GM06990 (cell line): ENCODE measurements around the gene CR1L.
A peak's percentile ranks its signal among the peaks of the same experiment; 100 is the strongest.

Experiments
- DNase-seq: peaks from one replicate; pipeline ENCODE4 v3.0.0-alpha.2; 2011; ENCODE audit not compliant: insufficient read length; ENCODE audit errors: extremely low read depth
- H3K27me3 ChIP-seq: replicated peaks from 2 replicates; pipeline ENCODE4 v1.6.0; 2011; ENCODE audit warnings: low read length; ENCODE audit not compliant: control insufficient read depth, insufficient read depth
- H3K36me3 ChIP-seq: 2 replicates; pipeline ENCODE4 v1.5.1; 2011; ENCODE audit warnings: low read length; ENCODE audit not compliant: control insufficient read depth, insufficient read depth
- H3K4me3 ChIP-seq: replicated peaks from 2 replicates; pipeline ENCODE4 v1.5.1; 2011; ENCODE audit warnings: low read depth, mild to moderate bottlenecking, control low read depth, low read length
- TF ChIP-seq, protein P1 (sequence below): IDR thresholded peaks from 2 replicates; pipeline ENCODE4 v1.5.1; 2011; ENCODE audit warnings: low read length, control low read depth, mild to moderate bottlenecking, inconsistent platforms; ENCODE audit not compliant: insufficient read depth, poor library complexity, severe bottlenecking

CR1L gene

DNA sequence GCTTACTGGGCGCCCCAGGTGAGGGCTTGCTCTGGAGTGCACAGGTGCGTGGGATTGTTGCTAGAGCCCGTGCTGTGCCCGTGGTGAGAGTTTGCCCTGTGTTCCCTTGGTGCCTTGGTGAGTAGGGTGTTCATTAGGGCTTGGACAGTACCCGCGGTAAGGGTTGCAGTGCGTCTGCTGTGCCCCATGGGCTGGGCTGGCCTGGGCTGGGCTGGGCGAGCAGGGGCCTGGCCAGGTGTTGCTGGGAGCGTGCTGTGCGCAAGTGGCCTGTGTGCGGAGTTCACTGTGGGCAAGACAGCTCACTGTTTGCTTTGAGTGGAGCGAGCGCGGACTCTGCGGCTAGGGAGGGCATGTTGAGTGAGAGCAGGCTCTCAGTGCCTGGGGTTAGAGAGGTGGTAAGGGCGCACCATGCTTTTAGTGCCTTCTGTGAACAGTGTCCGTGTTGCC is 725 bp downstream of the CR1L start:
- H3K36me3 ChIP-seq = no peaks in the 10 kb centered on the region
- no peak for DNase-seq
- peak overlapping the region; percentile 69 for H3K4me3 ChIP-seq
- TF ChIP-seq, protein P1, sequence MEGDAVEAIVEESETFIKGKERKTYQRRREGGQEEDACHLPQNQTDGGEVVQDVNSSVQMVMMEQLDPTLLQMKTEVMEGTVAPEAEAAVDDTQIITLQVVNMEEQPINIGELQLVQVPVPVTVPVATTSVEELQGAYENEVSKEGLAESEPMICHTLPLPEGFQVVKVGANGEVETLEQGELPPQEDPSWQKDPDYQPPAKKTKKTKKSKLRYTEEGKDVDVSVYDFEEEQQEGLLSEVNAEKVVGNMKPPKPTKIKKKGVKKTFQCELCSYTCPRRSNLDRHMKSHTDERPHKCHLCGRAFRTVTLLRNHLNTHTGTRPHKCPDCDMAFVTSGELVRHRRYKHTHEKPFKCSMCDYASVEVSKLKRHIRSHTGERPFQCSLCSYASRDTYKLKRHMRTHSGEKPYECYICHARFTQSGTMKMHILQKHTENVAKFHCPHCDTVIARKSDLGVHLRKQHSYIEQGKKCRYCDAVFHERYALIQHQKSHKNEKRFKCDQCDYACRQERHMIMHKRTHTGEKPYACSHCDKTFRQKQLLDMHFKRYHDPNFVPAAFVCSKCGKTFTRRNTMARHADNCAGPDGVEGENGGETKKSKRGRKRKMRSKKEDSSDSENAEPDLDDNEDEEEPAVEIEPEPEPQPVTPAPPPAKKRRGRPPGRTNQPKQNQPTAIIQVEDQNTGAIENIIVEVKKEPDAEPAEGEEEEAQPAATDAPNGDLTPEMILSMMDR = no peak
- no peaks in the 10 kb centered on the region for H3K27me3 ChIP-seq

DNA sequence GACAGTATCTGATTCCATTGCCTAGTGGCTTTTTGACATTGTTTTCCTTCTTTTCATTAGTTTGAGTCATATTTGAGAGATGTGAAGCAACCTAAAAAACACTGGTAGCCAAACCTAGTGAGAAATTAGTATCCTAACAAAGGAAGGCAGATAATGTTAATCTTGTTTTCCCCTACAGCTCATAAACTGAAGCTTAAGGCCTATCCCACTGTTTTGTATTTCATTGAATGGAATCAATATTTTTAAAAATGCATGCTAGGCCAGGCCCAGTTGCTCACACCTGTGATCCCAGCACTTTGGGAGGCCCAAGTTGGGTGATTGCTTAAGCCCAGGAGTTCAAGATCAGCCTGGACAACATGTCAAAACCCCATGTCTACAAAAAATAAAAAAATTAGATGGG is 1.2 kb downstream of the CR1L start:
- TF ChIP-seq, protein P1 = no peak

DNA sequence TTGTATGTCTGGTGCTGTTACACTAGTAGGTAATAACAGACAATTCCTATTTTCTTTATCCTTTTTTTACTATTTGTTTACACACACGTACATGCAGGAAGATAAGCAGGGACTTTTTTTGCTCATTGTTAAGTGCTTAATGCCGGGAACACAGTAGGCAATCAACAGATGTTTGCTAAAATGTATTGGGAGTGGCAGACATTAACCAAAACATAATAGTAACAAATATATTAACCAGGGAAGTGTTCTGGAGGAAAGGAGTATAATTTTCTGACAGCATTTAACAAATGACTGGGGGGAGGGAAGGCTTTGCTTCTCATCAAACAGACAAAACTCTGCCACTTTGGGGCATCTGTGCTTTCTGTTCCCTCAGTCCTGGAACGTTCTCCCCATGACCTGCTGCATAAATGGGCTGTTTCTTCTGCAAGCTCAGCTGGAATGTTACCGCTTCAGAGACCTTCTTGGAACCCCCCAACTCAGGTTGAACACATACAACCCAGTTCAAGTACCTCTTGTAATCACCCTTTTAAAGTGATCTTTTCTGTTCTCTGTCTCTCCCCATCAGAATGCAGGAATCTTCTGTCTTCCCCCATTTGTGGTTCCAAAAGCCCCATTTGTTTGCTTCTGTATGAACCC is 2.1 kb downstream of the CR1L start:
- DNase-seq = no peak
- TF ChIP-seq, protein P1 = no peak
- no peak overlapping the region for H3K4me3 ChIP-seq
- H3K36me3 ChIP-seq = no peaks in the 10 kb centered on the region
- H3K27me3 ChIP-seq = no peaks in the 10 kb centered on the region

More for the DNA sequence above, 1.2 kb downstream of the CR1L start:
- Histone ChIP-seq H3K27me3 (no peaks in the 10 kb centered on the region), H3K36me3 (no peaks in the 10 kb centered on the region), H3K4me3 (no peak overlapping the region)
- DNase-seq = no peak

DNA sequence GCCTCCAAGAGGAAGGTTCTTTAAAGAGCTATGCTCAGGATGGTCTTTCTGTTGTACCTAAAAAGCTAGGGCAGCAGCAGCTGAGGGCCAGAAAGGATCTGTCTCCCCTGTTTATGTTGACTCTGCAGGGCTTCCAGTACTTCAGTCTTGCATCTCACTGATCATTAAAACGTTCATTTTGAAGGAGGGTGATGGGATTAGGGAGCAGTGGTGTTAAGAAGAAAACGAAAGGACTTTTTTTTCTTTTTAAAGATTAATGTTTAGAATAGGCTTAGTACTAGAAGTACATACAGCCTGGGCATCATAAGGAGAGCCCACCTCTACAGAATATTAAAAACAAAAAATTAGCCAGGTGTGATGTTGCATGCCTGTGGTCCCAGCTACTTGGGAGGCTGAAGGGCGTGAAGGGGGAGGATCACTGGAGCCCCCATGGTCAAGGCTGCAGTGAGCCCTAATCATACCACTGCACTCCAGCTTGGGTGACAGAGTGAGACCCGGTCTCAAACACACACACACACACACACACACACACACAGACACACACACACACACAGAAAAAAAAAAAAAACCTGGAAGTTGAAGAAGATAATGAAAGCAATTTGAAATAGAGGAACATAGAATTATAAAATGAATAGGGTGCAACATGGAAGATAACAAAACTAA is 2.9 kb downstream of the CR1L start:
- H3K27me3 ChIP-seq = no peaks in the 10 kb centered on the region
- no peak overlapping the region for H3K4me3 ChIP-seq
- no peak for DNase-seq
- no peaks in the 10 kb centered on the region for H3K36me3 ChIP-seq
- TF ChIP-seq, protein P1 = no peak

DNA sequence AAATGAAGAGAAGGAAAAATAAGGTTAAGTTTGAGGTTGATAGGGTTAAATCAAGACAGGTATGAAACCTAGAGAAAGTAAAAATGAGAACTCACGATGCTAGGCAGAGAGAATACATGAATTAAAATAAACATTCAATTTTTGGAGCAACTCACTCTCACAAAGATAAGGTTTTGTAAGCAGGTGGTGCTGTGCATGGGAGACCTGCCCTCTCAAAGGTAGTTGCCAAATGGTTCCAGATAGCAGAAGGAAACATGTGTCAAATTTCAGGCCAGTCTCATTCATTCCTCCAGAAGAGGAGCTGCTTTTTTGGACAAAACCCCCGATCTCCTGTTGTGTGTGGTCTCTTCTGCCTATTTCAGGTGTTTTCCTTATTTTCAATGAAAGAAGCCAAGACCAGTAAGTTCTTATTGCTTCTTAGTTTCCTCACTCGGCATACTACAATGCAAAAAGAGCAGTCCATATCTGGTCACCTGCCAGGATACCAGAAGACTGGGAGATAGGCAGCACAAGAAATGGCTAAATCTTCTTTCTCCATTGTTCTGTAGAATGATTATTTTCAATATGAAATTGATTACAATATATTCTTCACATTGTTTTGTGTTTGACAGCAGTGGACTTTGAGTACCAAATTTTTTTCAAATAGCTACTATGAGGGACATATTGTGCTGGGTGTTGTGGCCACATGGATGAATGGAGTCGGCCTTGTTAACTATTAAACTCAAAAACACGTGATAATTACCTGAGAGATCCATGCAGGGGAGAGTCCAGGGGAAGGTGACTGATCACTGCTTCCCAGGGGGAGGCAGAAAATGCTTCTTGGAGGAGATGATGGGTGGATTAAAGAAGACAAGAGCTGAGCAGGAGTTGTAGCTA is 3.6 kb downstream of the CR1L start:
- Histone ChIP-seq H3K4me3 (no peak overlapping the region), H3K27me3 (no peaks in the 10 kb centered on the region), H3K36me3 (no peaks in the 10 kb centered on the region)
- TF ChIP-seq, protein P1 = no peak
- DNase-seq = no peak
